ENCODE data around the gene ARHGEF9. TPM values are rescaled to one million over a fixed set of nuclear protein-coding genes. Genes with fewer than 3 reads are reported as not detected.

The ARHGEF9 gene
- total RNA-seq, 2 experiments from 2014 or later: 12.8 to 21.7 TPM

DNA sequence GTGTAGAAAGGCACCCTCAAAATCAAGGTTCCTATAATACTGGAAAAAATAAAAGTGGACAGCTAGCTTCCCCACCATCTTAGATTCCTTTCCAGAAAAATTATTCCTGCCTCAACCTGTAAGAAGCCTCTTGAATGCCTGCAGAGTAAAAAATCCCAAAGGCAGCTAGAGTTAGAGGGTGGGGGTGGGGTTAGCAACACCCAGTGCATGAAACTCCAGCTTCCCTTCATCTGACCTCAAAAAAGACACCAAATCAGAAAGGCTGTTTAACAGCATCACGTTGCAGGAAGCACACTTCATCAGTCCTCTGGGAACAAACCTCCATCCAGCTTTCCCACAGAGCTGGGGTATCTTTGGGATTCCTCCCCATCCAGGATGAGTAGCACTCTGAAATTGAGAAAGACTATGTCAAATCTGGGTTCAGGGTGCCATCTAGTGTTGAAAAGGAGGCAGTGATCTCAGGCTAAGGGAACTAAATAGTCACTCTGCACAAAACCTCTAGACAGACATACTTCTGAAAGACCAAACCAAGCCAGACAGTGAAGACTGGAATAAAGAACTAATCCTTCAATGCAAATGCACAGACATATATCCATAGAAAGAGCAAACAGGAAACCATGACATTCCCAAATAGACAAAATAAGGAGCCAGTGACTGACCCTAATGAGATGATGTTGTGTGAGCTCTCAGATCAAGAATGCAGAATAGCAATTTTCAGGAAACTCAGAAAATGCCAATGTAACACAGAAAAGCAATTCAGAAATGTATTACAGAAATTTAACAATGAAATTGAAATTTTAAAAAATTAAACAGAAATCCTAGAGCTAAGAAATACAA is 97.9 kb downstream of the ARHGEF9 start:
- no peaks in the 10 kb centered on the region for H3K4me1 ChIP-seq (ENCODE audit: insufficient read depth, low read length, poor library complexity, severe bottlenecking)
- H2AFZ ChIP-seq (ENCODE audit: low read length): no peak overlapping the region
- TF ChIP-seq, protein P1, sequence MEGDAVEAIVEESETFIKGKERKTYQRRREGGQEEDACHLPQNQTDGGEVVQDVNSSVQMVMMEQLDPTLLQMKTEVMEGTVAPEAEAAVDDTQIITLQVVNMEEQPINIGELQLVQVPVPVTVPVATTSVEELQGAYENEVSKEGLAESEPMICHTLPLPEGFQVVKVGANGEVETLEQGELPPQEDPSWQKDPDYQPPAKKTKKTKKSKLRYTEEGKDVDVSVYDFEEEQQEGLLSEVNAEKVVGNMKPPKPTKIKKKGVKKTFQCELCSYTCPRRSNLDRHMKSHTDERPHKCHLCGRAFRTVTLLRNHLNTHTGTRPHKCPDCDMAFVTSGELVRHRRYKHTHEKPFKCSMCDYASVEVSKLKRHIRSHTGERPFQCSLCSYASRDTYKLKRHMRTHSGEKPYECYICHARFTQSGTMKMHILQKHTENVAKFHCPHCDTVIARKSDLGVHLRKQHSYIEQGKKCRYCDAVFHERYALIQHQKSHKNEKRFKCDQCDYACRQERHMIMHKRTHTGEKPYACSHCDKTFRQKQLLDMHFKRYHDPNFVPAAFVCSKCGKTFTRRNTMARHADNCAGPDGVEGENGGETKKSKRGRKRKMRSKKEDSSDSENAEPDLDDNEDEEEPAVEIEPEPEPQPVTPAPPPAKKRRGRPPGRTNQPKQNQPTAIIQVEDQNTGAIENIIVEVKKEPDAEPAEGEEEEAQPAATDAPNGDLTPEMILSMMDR (conservative IDR thresholded peaks at IDR 0.05; ENCODE audit: low read length): peak; percentile 78
- no peak for TF ChIP-seq EZH2phosphoT487 (IDR thresholded peaks at IDR 0.05; ENCODE audit: borderline replicate concordance, low read depth, low read length)
- no peak overlapping the region for H3K4me2 ChIP-seq (ENCODE audit: low read length)
- no peaks in the 10 kb centered on the region for H3K79me2 ChIP-seq (ENCODE audit: insufficient read depth, low read depth, low read length)
- no peaks in the 10 kb centered on the region for H3K36me3 ChIP-seq (ENCODE audit: insufficient read depth, low read length)
- ChIA-PET CTCF (ENCODE audit: unreplicated experiment) (no interaction called here), POLR2A (interaction anchor here (0.6 to 0.8 kb wide), 2 partner anchors 16 to 42 kb away, joined by 3 read pairs; no protein-coding TSS in a partner anchor)
- no peaks in the 10 kb centered on the region for H3K9me2 ChIP-seq (ENCODE audit: insufficient read depth, low read length)
- no peak overlapping the region for H3K27ac ChIP-seq (ENCODE audit: low read depth, low read length, poor library complexity, severe bottlenecking)
- no peaks in the 10 kb centered on the region for H3K9me3 ChIP-seq (ENCODE audit: low read length)
- intact Hi-C loops (cut with micrococcal nuclease; ENCODE audit: unreplicated experiment): no loop called here
- no peak overlapping the region for H3K4me3 ChIP-seq (ENCODE audit: low read depth, low read length, poor library complexity, severe bottlenecking)
- peak; percentile 29 for DNase-seq (ENCODE audit: low spot score)
- H4K20me1 ChIP-seq (ENCODE audit: insufficient read depth, low read length): no peaks in the 10 kb centered on the region
- BruUV-seq (replicated peaks): no TSS peak

DNA sequence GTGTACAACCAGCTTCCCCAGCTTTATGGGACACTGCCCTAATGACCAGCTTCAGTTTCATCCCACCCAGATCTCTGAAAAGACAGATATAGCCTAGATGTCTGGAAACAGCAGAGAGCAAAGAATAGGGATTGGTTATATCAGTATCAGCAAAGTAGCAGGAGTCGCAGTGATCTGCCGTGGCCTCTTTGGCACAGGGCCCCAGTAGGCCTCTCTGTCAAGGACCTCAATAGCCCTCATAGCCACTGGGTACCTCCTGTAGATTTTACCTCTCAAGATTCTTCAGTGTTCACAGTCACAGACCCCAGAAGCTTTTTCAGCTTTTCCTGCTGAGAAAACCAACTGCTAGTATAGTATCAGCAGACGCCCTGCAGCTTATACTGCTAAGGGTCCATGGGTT is 104.6 kb downstream of the ARHGEF9 start:
- TF ChIP-seq EZH2phosphoT487 (IDR thresholded peaks at IDR 0.05; ENCODE audit: borderline replicate concordance, low read depth, low read length): no peak
- TF ChIP-seq, protein P1 (conservative IDR thresholded peaks at IDR 0.05; ENCODE audit: low read length): no peak
- BruUV-seq (replicated peaks): no TSS peak
- no peak for DNase-seq (ENCODE audit: low spot score)
- no peaks in the 10 kb centered on the region for H3K79me2 ChIP-seq (ENCODE audit: insufficient read depth, low read depth, low read length)
- POLR2A ChIA-PET: no interaction called here
- H4K20me1 ChIP-seq (ENCODE audit: insufficient read depth, low read length): no peaks in the 10 kb centered on the region
- no peaks in the 10 kb centered on the region for H3K9me3 ChIP-seq (ENCODE audit: low read length)
- no peak overlapping the region for H2AFZ ChIP-seq (ENCODE audit: low read length)
- H3K4me2 ChIP-seq (ENCODE audit: low read length): no peak overlapping the region
- H3K36me3 ChIP-seq (ENCODE audit: insufficient read depth, low read length): no peaks in the 10 kb centered on the region
- CTCF ChIA-PET (ENCODE audit: unreplicated experiment): no interaction called here
- H3K4me1 ChIP-seq (ENCODE audit: insufficient read depth, low read length, poor library complexity, severe bottlenecking): no peaks in the 10 kb centered on the region
- no peak overlapping the region for H3K27ac ChIP-seq (ENCODE audit: low read depth, low read length, poor library complexity, severe bottlenecking)
- no peaks in the 10 kb centered on the region for H3K9me2 ChIP-seq (ENCODE audit: insufficient read depth, low read length)
- intact Hi-C loops (cut with micrococcal nuclease; ENCODE audit: unreplicated experiment): no loop called here
- H3K4me3 ChIP-seq (ENCODE audit: low read depth, low read length, poor library complexity, severe bottlenecking): no peak overlapping the region

DNA sequence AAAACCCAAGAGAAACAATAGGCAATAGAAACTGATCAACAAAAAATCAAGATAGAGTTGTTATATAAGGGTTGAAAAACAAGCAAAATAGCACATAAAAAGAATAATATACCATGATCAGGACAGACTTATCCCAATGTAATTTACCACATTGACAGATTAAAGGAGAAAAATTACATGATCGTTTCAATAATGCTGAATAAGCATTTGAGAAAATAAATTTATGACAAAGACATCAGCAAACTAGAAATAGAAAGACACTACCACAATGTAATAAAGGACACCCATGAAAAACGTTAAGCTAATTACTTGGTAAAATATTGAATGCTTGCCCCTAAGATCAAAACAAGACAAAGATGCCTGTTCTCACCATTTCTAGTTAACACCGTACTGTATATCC is 105.6 kb downstream of the ARHGEF9 start:
- no peak for DNase-seq (ENCODE audit: low spot score)
- Histone ChIP-seq H3K4me2 (ENCODE audit: low read length) (no peak overlapping the region), H3K4me3 (ENCODE audit: low read depth, low read length, poor library complexity, severe bottlenecking) (no peak overlapping the region), H3K27ac (ENCODE audit: low read depth, low read length, poor library complexity, severe bottlenecking) (no peak overlapping the region), H2AFZ (ENCODE audit: low read length) (no peak overlapping the region), H3K9me2 (ENCODE audit: insufficient read depth, low read length) (no peaks in the 10 kb centered on the region), H3K9me3 (ENCODE audit: low read length) (no peaks in the 10 kb centered on the region), H3K4me1 (ENCODE audit: insufficient read depth, low read length, poor library complexity, severe bottlenecking) (no peaks in the 10 kb centered on the region), H4K20me1 (ENCODE audit: insufficient read depth, low read length) (no peaks in the 10 kb centered on the region), H3K79me2 (ENCODE audit: insufficient read depth, low read depth, low read length) (no peaks in the 10 kb centered on the region), H3K36me3 (ENCODE audit: insufficient read depth, low read length) (no peaks in the 10 kb centered on the region)
- no peak for TF ChIP-seq EZH2phosphoT487 (IDR thresholded peaks at IDR 0.05; ENCODE audit: borderline replicate concordance, low read depth, low read length)
- POLR2A ChIA-PET: interaction anchor here (0.6 kb wide), 1 partner anchor 752 kb away, joined by 3 read pairs; no protein-coding TSS in a partner anchor
- intact Hi-C loops (cut with micrococcal nuclease; ENCODE audit: unreplicated experiment): no loop called here
- CTCF ChIA-PET (ENCODE audit: unreplicated experiment): no interaction called here
- no TSS peak for BruUV-seq (replicated peaks)

All from OCI-LY7 (cell line).